GM19372 (cell line): ENCODE results near the gene PRR29.
"Not testable (repeated sequence)": the region's sequence is repeated elsewhere in the genome, so short reads cannot be mapped to it uniquely, and the experiment has no call there.

Source experiments
- ATAC-seq: cut with Tn5 transposase; IDR thresholded peaks from one replicate; pipeline ENCODE4 v1.9.1; 2021; ENCODE audit warnings: mild to moderate bottlenecking, low read depth, moderate library complexity; ENCODE audit not compliant: unreplicated experiment

Gene PRR29

GRCh38 chr17:63995626-63996025, 2.5 kb upstream of the PRR29 start:
- no peak for ATAC-seq

- no peak for ATAC-seq
Observed at GRCh38 chr17:63996430-63997182, 1.5 kb upstream of the PRR29 start.

DNA sequence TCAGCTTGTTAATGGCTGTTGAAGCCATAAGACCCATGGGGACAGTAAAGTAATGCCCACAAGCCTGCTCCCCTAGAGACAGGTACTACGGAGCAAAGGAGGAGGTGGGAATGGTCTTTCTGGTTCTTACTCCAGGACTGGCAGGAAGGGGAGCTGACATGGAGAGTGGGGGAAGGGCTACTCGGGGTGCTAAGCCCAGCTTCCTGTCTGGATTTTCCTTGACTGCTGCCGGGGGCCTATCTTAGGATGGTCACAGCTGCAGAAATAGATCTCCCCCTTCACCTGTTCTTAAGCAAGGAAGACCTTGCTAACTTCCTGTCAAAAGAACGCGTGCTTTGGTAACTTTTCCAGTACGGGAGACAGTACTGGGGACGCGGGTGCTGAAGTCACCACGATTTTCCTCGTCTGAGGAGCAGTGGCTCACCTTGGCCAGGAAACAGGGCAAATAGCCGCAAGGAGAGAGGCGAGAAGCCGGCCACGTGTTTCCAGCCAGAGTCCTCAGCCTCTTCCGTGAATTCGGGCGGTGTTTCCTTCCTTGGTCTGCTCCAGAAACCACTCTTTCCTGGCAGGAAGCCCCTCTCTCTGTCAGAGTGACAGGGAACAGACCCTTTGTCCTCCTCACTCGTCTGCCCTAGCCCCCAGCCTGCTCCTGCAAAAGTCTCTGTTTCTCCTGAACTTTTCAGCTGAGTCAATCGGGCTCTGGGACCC, 656 bp upstream of the PRR29 start:
- ATAC-seq = no peak

DNA sequence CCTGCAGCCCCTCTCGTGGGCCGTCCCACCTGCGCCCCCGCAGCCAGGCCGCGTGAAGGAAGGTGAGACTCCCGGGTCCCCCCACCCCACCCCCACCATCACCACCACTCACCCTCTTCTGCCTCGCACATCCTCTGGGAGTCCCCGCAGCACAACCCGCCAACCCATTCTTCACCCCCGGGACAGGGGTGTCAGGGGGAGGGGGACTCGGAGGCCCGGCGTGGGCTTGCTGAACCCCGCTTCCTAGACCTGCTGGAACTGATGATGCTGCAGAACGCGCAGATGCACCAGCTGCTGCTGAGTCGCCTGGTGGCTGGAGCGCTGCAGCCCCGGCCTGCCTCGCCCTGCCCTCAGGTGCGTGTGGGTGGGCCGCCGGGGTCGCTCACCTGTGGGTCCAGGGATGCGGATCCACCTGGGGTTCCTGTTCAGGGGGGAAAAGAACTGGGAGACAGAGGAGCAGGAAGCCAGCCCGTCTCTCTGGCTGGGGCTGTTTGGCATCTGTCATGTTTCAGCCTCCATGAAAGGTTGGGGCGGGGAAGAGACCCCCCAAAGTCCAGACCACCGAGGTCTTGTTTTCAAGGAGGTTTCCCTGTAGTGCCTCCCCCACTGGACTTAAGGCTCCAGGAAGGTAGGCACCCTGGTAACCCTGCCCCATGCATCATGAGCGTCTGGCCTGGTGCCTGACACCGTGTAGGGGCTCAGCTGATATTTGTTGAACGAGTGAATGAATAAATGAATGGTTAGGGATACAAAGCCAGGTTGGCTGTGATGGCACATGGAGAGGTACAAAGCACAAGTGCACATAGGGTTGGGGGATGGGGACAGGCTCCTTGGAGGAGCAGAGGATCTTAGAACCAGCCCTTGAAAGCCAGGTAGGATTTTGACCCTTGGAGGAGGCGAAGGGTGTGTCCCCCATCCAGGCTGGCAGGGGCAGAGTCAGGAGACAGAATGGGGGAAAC, 849 bp downstream of the PRR29 start:
- ATAC-seq = no peak

DNA sequence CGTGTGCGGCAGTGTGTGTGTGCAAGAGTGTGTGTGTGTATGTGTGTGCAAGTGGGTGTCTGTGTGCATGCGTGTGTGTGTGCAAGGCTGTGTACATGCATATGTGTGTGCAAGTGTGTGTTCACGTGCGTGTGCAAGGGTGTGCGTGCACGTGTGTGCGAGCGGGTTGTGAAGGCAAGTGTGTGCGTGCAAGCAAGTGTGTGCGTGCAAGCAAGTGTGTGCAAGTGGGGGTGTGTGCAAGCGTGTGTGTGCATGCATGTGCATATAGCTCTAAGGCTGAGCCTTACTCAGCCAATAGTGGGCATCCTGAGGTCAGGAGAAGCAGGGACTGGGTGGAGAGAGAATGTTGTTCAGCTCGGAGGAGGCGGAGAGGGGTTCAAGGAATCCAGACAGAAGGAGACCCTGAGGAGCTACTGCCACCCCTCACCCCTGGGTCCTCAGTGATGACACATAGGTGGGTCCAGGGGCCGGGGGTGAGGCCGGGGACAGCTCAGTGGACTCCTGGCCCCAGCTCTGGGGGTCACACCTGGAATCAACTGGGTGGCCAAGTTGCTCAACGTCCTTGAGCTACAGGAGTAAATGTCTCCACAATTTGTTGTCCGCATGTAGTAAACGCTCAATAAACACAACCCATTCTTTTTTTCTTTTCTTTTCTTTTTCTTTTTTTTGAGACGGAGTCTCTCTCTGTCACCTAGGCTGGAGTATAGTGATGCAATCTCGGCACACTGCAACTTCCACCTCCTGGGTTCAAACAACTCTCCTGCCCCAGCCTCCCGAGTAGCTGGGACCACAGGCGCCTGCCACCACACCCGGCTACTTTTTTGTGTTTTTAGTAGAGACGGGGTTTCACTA, 1.8 kb downstream of the PRR29 start:
- ATAC-seq = no peak

DNA sequence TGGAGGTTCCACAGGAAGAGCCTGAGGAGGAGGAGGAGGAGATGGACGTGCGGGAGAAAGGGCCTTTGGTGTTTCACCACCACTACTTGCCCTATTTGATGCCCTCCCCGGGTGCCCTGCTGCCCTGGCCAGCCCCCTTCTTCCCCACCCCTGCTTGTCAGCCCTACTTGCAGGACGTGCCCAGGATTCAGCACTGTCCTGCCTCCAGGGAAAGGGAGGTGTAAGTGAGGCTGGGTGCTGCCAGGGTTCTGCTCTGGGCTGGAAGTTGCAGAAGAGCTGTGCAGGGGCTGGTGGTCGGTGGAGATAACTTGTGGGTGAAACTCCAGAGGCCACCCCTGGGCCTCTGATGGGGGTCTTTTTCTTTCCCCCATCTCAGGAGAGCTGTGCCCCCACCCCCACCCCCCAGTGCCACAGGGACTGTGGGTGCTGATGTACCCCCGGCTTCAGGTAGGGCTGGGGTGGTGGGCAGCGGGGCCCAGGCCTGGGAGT, 3.0 kb downstream of the PRR29 start:
- ATAC-seq = no peak

GRCh38 chr17:64001763-64002529, 3.8 kb downstream of the PRR29 start:
- no peak for ATAC-seq

- no peak for ATAC-seq
Observed at GRCh38 chr17:64002658-64003525, 4.7 kb downstream of the PRR29 start.

- ATAC-seq = no peak
Observed at GRCh38 chr17:64003526-64004121, 5.5 kb downstream of the PRR29 start.

DNA sequence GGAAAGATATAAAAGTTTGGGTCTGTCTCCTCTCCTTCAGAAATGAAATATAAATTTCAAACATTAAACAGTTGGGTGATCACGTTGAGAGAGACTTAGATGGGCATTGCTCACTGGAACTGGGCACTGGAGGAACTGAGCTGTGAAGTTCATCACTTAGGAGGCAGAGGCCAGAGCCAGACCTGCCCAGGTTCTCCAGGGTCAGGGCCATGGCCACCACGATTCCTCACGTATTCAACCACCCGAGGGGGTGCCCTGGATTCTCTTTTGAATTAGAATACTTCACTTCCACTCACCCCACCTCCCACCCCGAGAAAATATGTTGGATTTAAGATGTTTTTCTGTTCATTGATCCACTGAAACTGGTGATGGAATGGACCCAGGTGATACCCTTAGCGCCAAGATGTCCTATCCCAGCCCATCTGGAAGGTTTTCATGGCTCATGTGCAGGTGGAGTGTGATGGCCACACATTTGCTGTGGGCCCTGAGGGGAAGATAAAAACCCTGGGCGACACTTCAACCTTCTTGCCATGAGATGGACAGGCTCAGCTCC, 6.1 kb downstream of the PRR29 start:
- no peak for ATAC-seq

- no peak for ATAC-seq
Observed at GRCh38 chr17:64004903-64005733, 7.0 kb downstream of the PRR29 start.

DNA sequence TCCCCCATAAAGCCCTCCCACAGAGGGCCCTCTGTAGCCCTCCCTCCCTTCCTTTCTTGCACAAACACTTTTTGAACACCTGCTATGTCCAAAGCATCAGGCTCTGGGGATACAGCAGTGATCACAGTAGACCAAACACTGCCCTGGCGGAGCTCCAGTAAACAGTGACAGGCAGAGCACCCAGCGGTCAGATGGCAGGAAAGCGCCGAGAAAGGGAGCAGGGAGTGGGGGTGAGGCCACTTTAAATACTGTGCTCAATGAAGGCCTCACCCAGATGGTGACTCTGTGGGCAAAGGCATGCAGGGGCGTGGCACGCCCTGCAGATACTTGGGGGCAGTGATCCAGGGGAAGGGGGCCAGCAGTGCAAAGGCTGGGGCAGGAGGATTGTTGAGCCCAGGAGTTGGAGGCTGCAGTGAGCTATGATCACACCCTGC, 7.6 kb downstream of the PRR29 start:
- no peak for ATAC-seq

DNA sequence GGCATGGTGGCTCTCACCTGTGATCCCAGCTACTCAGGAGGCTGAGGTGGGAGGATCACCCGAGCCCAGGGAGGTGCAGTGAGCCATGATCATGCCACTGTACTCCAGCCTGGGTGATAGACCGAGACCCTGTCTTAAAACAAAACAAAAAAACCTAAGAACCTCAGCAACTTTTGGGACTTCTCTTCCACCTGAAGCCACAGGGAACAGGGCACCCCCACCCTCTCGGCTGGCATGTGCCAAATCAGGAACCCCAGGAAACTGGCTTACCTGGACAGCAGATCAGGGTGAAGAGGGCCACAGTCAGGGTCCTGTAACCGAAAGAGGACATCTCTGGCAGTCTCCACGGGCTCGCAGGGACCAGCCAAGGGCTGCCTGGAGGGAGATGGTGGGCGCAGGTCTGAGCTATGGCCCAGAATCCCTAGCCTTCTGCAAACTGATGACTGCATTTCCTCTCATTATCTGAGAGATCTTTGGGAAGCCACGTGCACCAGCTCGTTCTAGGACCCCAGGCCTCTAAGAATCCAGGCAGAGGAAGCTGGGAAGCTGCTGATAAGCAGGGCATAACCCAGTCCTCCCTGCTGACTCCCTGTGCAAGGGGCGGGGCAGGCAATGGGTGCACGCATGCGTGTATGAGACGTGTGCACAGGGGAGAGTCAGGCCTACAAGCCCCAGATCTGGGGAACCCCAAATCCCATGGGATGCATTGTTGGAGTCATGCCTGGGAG, 8.4 kb downstream of the PRR29 start:
- no peak for ATAC-seq

DNA sequence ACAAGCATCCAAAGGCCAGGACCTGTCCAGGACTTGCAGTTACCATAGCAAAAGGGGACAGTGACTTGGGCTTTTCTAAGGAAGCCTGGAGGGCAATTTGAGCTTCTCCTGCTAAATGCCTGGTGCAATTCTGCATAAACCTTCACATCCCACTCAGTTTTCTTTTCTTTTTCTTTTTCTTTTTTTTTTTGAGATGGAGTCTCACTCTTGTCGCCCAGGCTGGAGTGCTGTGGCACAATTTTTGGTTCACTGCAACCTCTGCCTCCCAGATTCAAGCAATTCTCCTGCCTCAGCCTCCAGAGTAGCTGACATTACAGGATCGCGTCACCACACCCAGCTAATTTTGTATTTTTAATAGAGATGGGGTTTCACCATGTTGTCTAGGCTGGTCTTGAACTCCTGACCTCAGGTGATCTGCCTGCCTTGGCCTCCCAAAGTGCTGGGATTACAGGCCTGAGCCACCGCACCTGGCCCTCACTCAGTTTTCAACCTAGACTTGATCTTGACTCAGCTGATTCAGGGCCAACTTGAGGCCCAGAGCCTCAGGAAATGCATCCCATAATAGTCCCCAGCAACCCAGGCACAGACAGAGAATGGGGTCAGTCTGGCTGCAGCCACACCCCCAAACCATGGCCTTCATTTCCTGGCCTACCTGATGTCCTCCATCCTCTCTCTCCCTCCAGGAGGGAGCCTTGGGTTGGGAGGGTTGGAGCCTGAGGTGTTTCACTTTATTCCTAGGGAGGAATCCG, 9.1 kb downstream of the PRR29 start:
- not testable (repeated sequence) for ATAC-seq

DNA sequence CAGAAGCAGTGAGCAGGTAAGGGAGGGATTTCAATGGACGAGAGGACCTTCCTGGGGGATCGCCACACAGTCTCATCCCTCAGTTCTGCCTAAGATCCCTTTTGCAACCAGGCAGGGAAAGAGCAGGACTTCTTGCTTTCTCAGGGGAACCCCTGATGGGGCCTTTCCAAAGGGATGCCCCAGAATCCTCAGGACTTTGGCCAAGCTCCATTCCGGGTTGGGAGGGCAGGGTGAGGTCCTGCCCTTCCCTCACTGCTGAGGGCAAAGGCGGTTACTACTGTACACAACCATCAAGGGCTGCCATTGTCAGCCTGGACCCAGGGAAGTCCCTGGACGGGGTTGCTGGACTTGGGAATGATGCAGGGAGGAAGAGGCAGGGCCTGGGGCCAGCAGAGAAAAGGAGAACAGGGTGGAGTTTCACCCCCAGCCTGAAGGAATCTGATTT, 9.7 kb downstream of the PRR29 start:
- ATAC-seq = no peak
